ENCODE data around the gene KRTAP12-1.
"Not testable (repeated sequence)": the region's sequence is repeated elsewhere in the genome, so short reads cannot be mapped to it uniquely, and the experiment has no call there.

KRTAP12-1 gene

GRCh38 chr21:44638506-44639330, 43.2 kb downstream of the KRTAP12-1 start:
- DNase-seq: not testable (repeated sequence)

- not testable (repeated sequence) for DNase-seq
Measured at GRCh38 chr21:44637851-44638348, 44.1 kb downstream of the KRTAP12-1 start.

GRCh38 chr21:44637018-44637850, 44.7 kb downstream of the KRTAP12-1 start, which contains the start of gene KRTAP10-10:
TSS of gene KRTAP10-10 (plus strand) at chr21:44637356. CDS start at chr21:44637418, 62 bp downstream.
- DNase-seq: no peak

- DNase-seq: no peak
Measured at GRCh38 chr21:44636209-44637017, 45.5 kb downstream of the KRTAP12-1 start.

DNA sequence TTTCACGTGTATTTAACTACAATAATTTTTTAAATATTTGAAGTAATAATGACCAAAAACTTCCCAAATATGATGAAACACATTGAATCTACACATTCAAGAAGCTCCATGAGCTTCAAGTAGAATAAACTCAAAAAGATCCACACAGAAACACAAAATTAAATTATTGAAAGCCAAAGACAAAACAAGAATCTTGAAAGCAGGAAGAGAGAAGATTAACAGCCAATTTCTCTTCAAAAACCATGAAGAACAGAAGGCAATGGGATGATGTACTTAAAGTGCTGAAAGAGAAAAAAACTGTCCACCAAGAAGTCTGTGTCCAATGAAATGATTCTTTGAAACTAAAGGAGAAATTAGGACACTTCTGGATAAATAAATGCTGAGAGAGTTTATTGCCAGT, 49.9 kb downstream of the KRTAP12-1 start:
- DNase-seq: no peak

Data from activated CD4-positive, alpha-beta T cell treated with anti-CD3 and anti-CD28 coated beads, Interleukin-2, Interleukin-6, amounts not matched to agents 100 ng/mL and 50 ng/mL, durations not matched to agents 16 hours and 8 hours (primary cell).